Measurements from ENCODE around the gene RAPGEF1. TPM values are rescaled to one million over a fixed set of nuclear protein-coding genes. Genes with fewer than 3 reads are reported as not detected.

The RAPGEF1 gene
- total and polyA plus RNA-seq, 2 donors (not counting 3 experiments of a cell fraction or from before 2014, with no cell fraction given) = 50.0 to 124 TPM

GRCh38 chr9:131582466-131583336 lies 157.2 kb downstream of the RAPGEF1 start:
- TF ChIP-seq FOS (IDR thresholded peaks at IDR 0.05; ENCODE audit: borderline replicate concordance, insufficient read depth, low read length) = no peak
- no peak for TF ChIP-seq MAX (IDR thresholded peaks at IDR 0.05; ENCODE audit: insufficient read depth, insufficient read length)
- no peak for TF ChIP-seq GATA2 (IDR thresholded peaks at IDR 0.05; ENCODE audit: insufficient read depth, insufficient read length, low read depth, low read length)
- TF ChIP-seq JUN (IDR thresholded peaks at IDR 0.05; ENCODE audit: borderline replicate concordance, insufficient read depth, insufficient read length, low read depth) = no peak
- TF ChIP-seq MYC (IDR thresholded peaks at IDR 0.05; ENCODE audit: low read depth, low read length) = no peak
- TF ChIP-seq EZH2 (IDR thresholded peaks at IDR 0.05; ENCODE audit: borderline replicate concordance, low read depth, low read length, severe bottlenecking) = no peak
- no peak for TF ChIP-seq POLR2AphosphoS5 (IDR thresholded peaks at IDR 0.05; ENCODE audit: insufficient read depth, low read depth, low read length)
- TF ChIP-seq POLR2A (IDR thresholded peaks at IDR 0.05; ENCODE audit: low read depth, low read length) = no peak
- TF ChIP-seq CTCF (IDR thresholded peaks at IDR 0.05; ENCODE audit: extremely low read depth in 1 of 2, insufficient read depth in 1 of 2, low read depth in 1 of 2, low read length in 2 of 2) = no peak
- FAIRE-seq (no peak), DNase-seq (ENCODE audit: low read depth, low spot score) (no peak)
- Histone ChIP-seq H3K4me3 (replicated peaks in 1 of 3; ENCODE audit: insufficient read depth in 1 of 3, low read depth in 1 of 3, low read length in 3 of 3) (no peak overlapping the region), H3K9me3 (replicated peaks; ENCODE audit: control insufficient read depth, insufficient read depth, low read length) (no peaks in the 10 kb centered on the region), H3K79me2 (ENCODE audit: control insufficient read depth, insufficient read depth, low read length) (no peaks in the 10 kb centered on the region), H3K27me3 (ENCODE audit: control insufficient read depth in 2 of 2, insufficient read depth in 2 of 2, low read length in 2 of 2) (no peaks in the 10 kb centered on the region), H3K27ac (ENCODE audit: insufficient read depth, low read depth, low read length) (no peak overlapping the region), H2AFZ (ENCODE audit: low read depth, low read length) (no peak overlapping the region), H3K9ac (replicated peaks; ENCODE audit: extremely low read depth, insufficient read depth, low read length) (no peak overlapping the region), H3K36me3 (ENCODE audit: control insufficient read depth in 2 of 2, extremely low read depth in 1 of 2, insufficient read depth in 2 of 2, low read length in 2 of 2) (peaks cover 14 to 55% of the 10 kb centered on the region in 2 experiments), H3K4me1 (ENCODE audit: control insufficient read depth, extremely low read depth, insufficient read depth, low read length) (no peaks in the 10 kb centered on the region), H3K4me2 (ENCODE audit: insufficient read depth, low read length) (no peak overlapping the region), H3K9me1 (replicated peaks; ENCODE audit: control insufficient read depth, extremely low read depth, insufficient read depth, low read length) (no peaks in the 10 kb centered on the region), H4K20me1 (replicated peaks; ENCODE audit: control insufficient read depth, extremely low read depth, insufficient read depth, low read length) (no peaks in the 10 kb centered on the region)
- dilution Hi-C loops (cut with MboI; ENCODE audit: extremely low pct_ligation_motif_present, low sequenced_read_pairs) = no loop called here
- BruUV-seq (replicated peaks) = no TSS peak
- ChIA-PET POLR2A (no interaction called here), CTCF (no interaction called here)
- intact Hi-C loops (cut with micrococcal nuclease) = loop anchor here (10.0 kb wide), 1 partner anchor 48 kb away; the partner anchor contains the start of gene UCK1
